Activated CD8-positive, alpha-beta T cell treated with anti-CD3 and anti-CD28 coated beads for 36 hours (primary cell): ENCODE measurements around the gene MICU1. TPM values are rescaled to one million over a fixed set of nuclear protein-coding genes. Genes with fewer than 3 reads are reported as not detected.

Experiments
- ATAC-seq: fragments of 200-7000 bp; cut with Tn5 transposase; one replicate; pipeline ENCODE4 v1.10.0; 2021; ENCODE audit warnings: mild to moderate bottlenecking, moderate library complexity
- CTCF ChIA-PET: fragments of 350-600 bp; sonication (Branson Sonifier 250); formaldehyde crosslinking; loops from one replicate; lab custom pipeline; 2021; ENCODE audit warnings: antibody characterized with exemption; lab: Charles Lee
- POLR2A ChIA-PET: fragments of 350-600 bp; sonication (Branson Sonifier 250); formaldehyde crosslinking; loops from one replicate; lab custom pipeline; 2021; ENCODE audit warnings: antibody characterized with exemption; lab: Charles Lee
- DNase-seq: peaks from one replicate; pipeline ENCODE4 v3.0.0-alpha.2; 2020
- H3K27ac Mint-ChIP-seq: one replicate; pipeline ENCODE4 v1.8.0; 2021; ENCODE audit warnings: mild to moderate bottlenecking, mixed read lengths
- H3K27me3 Mint-ChIP-seq: one replicate; pipeline ENCODE4 v1.8.0; 2021; ENCODE audit warnings: mixed read lengths
- H3K36me3 Mint-ChIP-seq: one replicate; pipeline ENCODE4 v1.8.0; 2021; ENCODE audit warnings: low read depth, mixed read lengths
- H3K4me1 Mint-ChIP-seq: one replicate; pipeline ENCODE4 v1.8.0; 2021; ENCODE audit warnings: low read depth, mixed read lengths
- H3K4me3 Mint-ChIP-seq: one replicate; pipeline ENCODE4 v1.8.0; 2021; ENCODE audit warnings: mild to moderate bottlenecking, moderate library complexity, mixed read lengths
- H3K9me3 Mint-ChIP-seq: one replicate; pipeline ENCODE4 v1.8.0; 2021; ENCODE audit warnings: mixed read lengths
- intact Hi-C: fragments of 100-400 bp; cut with micrococcal nuclease; formaldehyde crosslinking; loops from one replicate; pipeline ENCODE4 v1.10.0; 2022
- total RNA-seq, 2 experiments: library from RNA; stranded (reverse); gene quantifications; one replicate each; pipeline ENCODE4 v1.2.3, GENCODE V29; 2021
- TF ChIP-seq, protein P1 (sequence below): fragments of 200-600 bp; IDR thresholded peaks from one replicate; pipeline ENCODE4 v1.8.0; 2022; ENCODE audit warnings: antibody characterized with exemption, mild to moderate bottlenecking

MICU1 gene
- total RNA-seq, 2 experiments from 2014 or later: 29.9 to 31.0 TPM

DNA sequence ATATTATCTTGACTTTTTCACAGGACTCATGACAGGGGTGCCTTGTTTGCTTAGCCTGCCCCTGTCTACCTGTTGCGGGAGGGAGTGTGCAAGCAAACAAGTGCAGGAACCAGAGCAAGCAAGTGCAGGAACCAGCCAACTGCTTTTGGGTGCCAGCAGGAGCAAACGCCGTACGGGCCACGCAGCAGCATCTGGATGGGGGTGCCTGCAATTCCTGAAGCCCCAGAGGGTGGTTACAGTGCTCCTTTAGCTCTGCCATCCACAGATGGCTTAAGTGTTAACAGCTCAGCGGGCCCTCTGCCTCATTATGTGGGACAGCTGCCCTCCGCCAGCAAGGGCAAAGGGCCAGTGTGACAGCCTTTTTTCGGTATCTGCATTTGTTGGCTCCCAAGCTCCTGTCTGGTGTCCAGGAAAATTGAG lies 83.5 kb downstream of the MICU1 start:
- ChIA-PET POLR2A (interaction anchor here (0.6 kb wide), 1 partner anchor 80 kb away, joined by 3 read pairs; no protein-coding TSS in a partner anchor), CTCF (no interaction called here)
- ATAC-seq: no peak
- no peak overlapping the region for H3K4me3 Mint-ChIP-seq
- intact Hi-C loops: no loop called here
- H3K36me3 Mint-ChIP-seq: peaks cover 39% of the 10 kb centered on the region
- H3K9me3 Mint-ChIP-seq: peaks cover 7% of the 10 kb centered on the region
- no peaks in the 10 kb centered on the region for H3K27me3 Mint-ChIP-seq
- H3K27ac Mint-ChIP-seq: no peak overlapping the region
- no peak for DNase-seq
- H3K4me1 Mint-ChIP-seq: peaks cover 7% of the 10 kb centered on the region
- TF ChIP-seq, protein P1, sequence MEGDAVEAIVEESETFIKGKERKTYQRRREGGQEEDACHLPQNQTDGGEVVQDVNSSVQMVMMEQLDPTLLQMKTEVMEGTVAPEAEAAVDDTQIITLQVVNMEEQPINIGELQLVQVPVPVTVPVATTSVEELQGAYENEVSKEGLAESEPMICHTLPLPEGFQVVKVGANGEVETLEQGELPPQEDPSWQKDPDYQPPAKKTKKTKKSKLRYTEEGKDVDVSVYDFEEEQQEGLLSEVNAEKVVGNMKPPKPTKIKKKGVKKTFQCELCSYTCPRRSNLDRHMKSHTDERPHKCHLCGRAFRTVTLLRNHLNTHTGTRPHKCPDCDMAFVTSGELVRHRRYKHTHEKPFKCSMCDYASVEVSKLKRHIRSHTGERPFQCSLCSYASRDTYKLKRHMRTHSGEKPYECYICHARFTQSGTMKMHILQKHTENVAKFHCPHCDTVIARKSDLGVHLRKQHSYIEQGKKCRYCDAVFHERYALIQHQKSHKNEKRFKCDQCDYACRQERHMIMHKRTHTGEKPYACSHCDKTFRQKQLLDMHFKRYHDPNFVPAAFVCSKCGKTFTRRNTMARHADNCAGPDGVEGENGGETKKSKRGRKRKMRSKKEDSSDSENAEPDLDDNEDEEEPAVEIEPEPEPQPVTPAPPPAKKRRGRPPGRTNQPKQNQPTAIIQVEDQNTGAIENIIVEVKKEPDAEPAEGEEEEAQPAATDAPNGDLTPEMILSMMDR: no peak

DNA sequence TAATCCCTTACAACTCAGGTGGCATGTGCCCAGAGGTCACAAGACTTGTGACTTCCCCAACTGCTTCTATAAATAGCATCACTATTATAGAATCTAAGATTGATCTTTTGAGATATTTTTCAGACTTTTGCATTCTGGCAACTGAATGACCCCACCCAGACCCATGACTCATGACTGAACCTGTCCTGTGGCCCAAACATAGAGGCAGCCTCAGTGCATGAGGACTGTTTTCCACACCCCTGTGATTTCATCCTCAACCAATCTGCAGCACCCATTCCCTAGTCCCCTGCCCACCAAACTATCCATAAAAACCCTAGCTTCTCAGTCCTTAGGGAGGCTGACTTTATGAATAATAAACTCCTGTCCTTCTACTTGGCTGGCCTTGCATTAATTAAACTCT lies 84.5 kb downstream of the MICU1 start:
- DNase-seq (no peak), ATAC-seq (no peak)
- intact Hi-C loops: no loop called here
- Mint-ChIP-seq H3K36me3 (peaks cover 38% of the 10 kb centered on the region), H3K4me3 (no peak overlapping the region), H3K4me1 (peaks cover 7% of the 10 kb centered on the region), H3K27ac (no peak overlapping the region), H3K9me3 (peaks cover 7% of the 10 kb centered on the region), H3K27me3 (no peaks in the 10 kb centered on the region)
- TF ChIP-seq, protein P1: no peak
- ChIA-PET CTCF (no interaction called here), POLR2A (no interaction called here)

- H3K9me3 Mint-ChIP-seq: peaks cover 7% of the 10 kb centered on the region
- H3K36me3 Mint-ChIP-seq: peaks cover 32% of the 10 kb centered on the region
- H3K27ac Mint-ChIP-seq: no peak overlapping the region
- TF ChIP-seq, protein P1: no peak
- DNase-seq: no peak
- intact Hi-C loops: no loop called here
- H3K4me3 Mint-ChIP-seq: no peak overlapping the region
- peaks cover 7% of the 10 kb centered on the region for H3K4me1 Mint-ChIP-seq
- H3K27me3 Mint-ChIP-seq: no peaks in the 10 kb centered on the region
- CTCF ChIA-PET: no interaction called here
- no peak for ATAC-seq
- POLR2A ChIA-PET: no interaction called here
Observed at GRCh38 chr10:72540193-72540807, 85.6 kb downstream of the MICU1 start.

- no peak overlapping the region for H3K4me3 Mint-ChIP-seq
- DNase-seq: no peak
- H3K4me1 Mint-ChIP-seq: peaks cover 7% of the 10 kb centered on the region
- peaks cover 26% of the 10 kb centered on the region for H3K36me3 Mint-ChIP-seq
- TF ChIP-seq, protein P1: no peak
- H3K27ac Mint-ChIP-seq: no peak overlapping the region
- POLR2A ChIA-PET: no interaction called here
- ATAC-seq: no peak
- H3K9me3 Mint-ChIP-seq: peaks cover 7% of the 10 kb centered on the region
- intact Hi-C loops: no loop called here
- no peaks in the 10 kb centered on the region for H3K27me3 Mint-ChIP-seq
- CTCF ChIA-PET: no interaction called here
Observed at GRCh38 chr10:72539137-72539536, 86.7 kb downstream of the MICU1 start.

DNA sequence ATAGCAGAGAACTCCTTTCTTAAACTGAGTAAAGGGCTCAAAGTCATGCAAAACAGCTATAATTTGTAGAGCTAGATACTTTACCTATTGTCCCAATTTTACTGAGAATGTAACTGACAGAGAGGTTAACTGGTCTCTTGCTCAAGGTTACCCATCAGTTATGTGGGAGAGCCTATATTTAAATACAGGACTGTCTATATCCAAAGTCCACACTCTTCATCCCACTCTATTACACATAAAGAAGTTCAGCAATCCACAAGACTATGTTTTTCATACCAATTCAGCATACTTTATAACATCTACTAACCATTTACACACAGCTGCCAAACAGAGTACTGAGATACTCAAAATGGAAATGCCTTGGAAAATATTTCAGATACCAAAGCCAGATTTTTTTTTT lies 100.2 kb downstream of the MICU1 start:
- no peak overlapping the region for H3K27ac Mint-ChIP-seq
- DNase-seq (no peak), ATAC-seq (no peak)
- POLR2A ChIA-PET: interaction anchor here (0.7 kb wide), 1 partner anchor 96 kb away, joined by 3 read pairs; no protein-coding TSS in a partner anchor
- no peaks in the 10 kb centered on the region for H3K9me3 Mint-ChIP-seq
- H3K4me1 Mint-ChIP-seq: no peaks in the 10 kb centered on the region
- intact Hi-C loops: no loop called here
- no peaks in the 10 kb centered on the region for H3K27me3 Mint-ChIP-seq
- H3K4me3 Mint-ChIP-seq: no peak overlapping the region
- H3K36me3 Mint-ChIP-seq: peaks cover 1% of the 10 kb centered on the region
- TF ChIP-seq, protein P1: no peak
- CTCF ChIA-PET: no interaction called here
